HEK293T (cell line): ENCODE measurements around the gene PAPPA.

Source experiments
- ARNT ChIP-seq: fragments of 450-650 bp; IDR thresholded peaks from 2 replicates; pipeline ENCODE4 v1.6.1; 2017; ENCODE audit warnings: mild to moderate bottlenecking
- BHLHE40 ChIP-seq: fragments of 450-650 bp; IDR thresholded peaks from 2 replicates; pipeline ENCODE4 v1.6.1; 2016; ENCODE audit warnings: mild to moderate bottlenecking, moderate library complexity, borderline replicate concordance
- ELF4 ChIP-seq: fragments of 450-650 bp; IDR thresholded peaks from 2 replicates; pipeline ENCODE4 v1.6.1; 2017; ENCODE audit warnings: antibody characterized with exemption
- FOXA1 ChIP-seq: fragments of 450-650 bp; IDR thresholded peaks from 2 replicates; pipeline ENCODE4 v1.6.1; 2016; ENCODE audit warnings: mild to moderate bottlenecking
- FOXM1 ChIP-seq: fragments of 450-650 bp; IDR thresholded peaks from 2 replicates; pipeline ENCODE4 v1.6.1; 2017; ENCODE audit warnings: mild to moderate bottlenecking, borderline replicate concordance
- LEF1 ChIP-seq: fragments of 450-650 bp; IDR thresholded peaks from 2 replicates; pipeline ENCODE4 v1.6.1; 2017; ENCODE audit warnings: mild to moderate bottlenecking, borderline replicate concordance
- NFRKB ChIP-seq: fragments of 450-650 bp; IDR thresholded peaks from 2 replicates; pipeline ENCODE4 v1.6.1; 2016; ENCODE audit warnings: mild to moderate bottlenecking, moderate library complexity
- SUZ12 ChIP-seq: fragments of 450-650 bp; IDR thresholded peaks from 2 replicates; pipeline ENCODE4 v1.6.1; 2016; ENCODE audit warnings: mild to moderate bottlenecking
- TARDBP ChIP-seq: fragments of 450-650 bp; IDR thresholded peaks from 2 replicates; pipeline ENCODE4 v1.6.1; 2016

- TF ChIP-seq BHLHE40: no peak
- TF ChIP-seq LEF1: no peak
- no peak for TF ChIP-seq ARNT
- no peak for TF ChIP-seq FOXA1
- TF ChIP-seq ELF4: no peak
- no peak for TF ChIP-seq TARDBP
- no peak for TF ChIP-seq SUZ12
- no peak for TF ChIP-seq FOXM1
- no peak for TF ChIP-seq NFRKB
These were observed 64.8 kb downstream of the PAPPA start for GRCh38 chr9:116218399-116218798.
